HepG2 (cell line): ENCODE measurements around the gene VGF.

Experiments used
- ATF3 ChIP-seq: sonication (generic); formaldehyde crosslinking; IDR thresholded peaks from 2 replicates; pipeline ENCODE4 v1.4.0; 2020; ENCODE audit warnings: missing genetic modification reagents
- GABPB1 ChIP-seq: IDR thresholded peaks from 2 replicates; pipeline ENCODE4 v1.6.1; 2016; ENCODE audit warnings: mild to moderate bottlenecking, missing genetic modification reagents, moderate library complexity, missing compliant biosample characterization
- IRF2 ChIP-seq: IDR thresholded peaks from 2 replicates; pipeline ENCODE4 v1.6.1; 2018; ENCODE audit warnings: missing genetic modification reagents, missing compliant biosample characterization
- STAG1 ChIP-seq: sonication (generic); formaldehyde crosslinking; IDR thresholded peaks from 2 replicates; pipeline ENCODE4 v1.4.0; 2020; ENCODE audit warnings: missing genetic modification reagents
- TBX2 ChIP-seq: sonication (generic); formaldehyde crosslinking; IDR thresholded peaks from 2 replicates; pipeline ENCODE4 v1.5.0; 2020; ENCODE audit warnings: missing genetic modification reagents, mild to moderate bottlenecking, borderline replicate concordance
- TEAD2 ChIP-seq: sonication (generic); formaldehyde crosslinking; IDR thresholded peaks from 2 replicates; pipeline ENCODE4 v1.9.0; 2021; ENCODE audit warnings: missing genetic modification reagents
- THAP11 ChIP-seq: IDR thresholded peaks from 2 replicates; pipeline ENCODE4 v1.6.1; 2016; ENCODE audit warnings: missing biosample characterization, missing genetic modification reagents
- ZMYM2 ChIP-seq: sonication (generic); formaldehyde crosslinking; IDR thresholded peaks from 2 replicates; pipeline ENCODE4 v1.8.0; 2022; ENCODE audit warnings: mild to moderate bottlenecking, missing genetic modification reagents

DNA sequence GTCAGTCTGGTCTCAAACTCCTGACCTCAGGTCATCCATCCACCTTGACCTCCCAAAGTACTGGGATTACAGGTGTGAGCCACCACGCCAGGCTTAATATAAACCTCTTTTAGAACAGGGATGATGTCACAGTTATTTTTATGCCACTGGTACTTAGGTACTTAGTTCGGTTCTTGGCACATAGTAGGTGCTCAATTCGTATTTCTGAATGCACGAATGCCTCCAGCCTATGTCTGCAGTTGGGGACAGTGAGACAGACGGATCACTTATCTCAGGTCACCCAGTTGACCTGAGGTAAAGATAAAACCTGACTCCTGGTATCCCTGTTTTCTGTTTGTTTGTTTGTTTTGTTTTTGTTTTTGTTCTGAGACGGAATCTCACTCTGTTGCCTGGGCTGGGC lies 20.8 kb upstream of the VGF start:
- no peak for TF ChIP-seq THAP11 (CRISPR knock-in tag)
- TF ChIP-seq ATF3: no peak
- no peak for TF ChIP-seq TEAD2 (CRISPR knock-in tag)
- no peak for TF ChIP-seq IRF2 (CRISPR knock-in tag)
- no peak for TF ChIP-seq STAG1 (CRISPR knock-in tag)
- TF ChIP-seq GABPB1 (CRISPR knock-in tag): no peak
- no peak for TF ChIP-seq TBX2
- TF ChIP-seq ZMYM2 (CRISPR knock-in tag): no peak
